Posterior cingulate gyrus (tissue), 11 donors: ENCODE data around the gene TTC12.

Source experiments
- DNase-seq, 10 donors: peaks; one replicate each; pipeline versions ENCODE4 v3.0.0 to v3.0.0-alpha.2; 2020 to 2021; ENCODE audit warnings: mixed read lengths in 3 of 10
- intact Hi-C: fragments of 100-400 bp; cut with DNase I; formaldehyde crosslinking; loops from one replicate; pipeline ENCODE4 v1.15.1; 2023

TTC12 gene

DNA sequence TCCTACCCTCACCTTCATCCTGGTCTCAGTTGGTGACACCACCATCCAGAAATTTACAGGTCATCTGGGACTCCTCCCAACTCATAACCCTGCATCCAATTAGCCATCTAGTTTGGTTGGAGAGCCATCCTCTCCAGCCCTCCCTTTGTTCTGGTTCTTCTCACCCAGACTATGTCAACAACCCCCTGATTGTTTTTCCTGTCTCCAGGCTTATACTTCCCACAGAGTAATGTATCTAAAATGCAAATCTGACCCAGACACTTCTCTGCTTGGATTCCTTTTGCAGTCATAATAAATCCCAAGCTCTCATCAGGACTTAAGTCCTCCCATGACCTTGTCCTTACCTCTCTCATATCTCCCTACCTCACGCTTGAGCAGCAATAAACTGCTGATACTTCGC is 3.0 kb downstream of the TTC12 start:
- DNase-seq = no peak
- intact Hi-C loops = no loop called here

- intact Hi-C loops = no loop called here
- no peak for DNase-seq
Measured at GRCh38 chr11:113319085-113319484, 4.7 kb downstream of the TTC12 start.

DNA sequence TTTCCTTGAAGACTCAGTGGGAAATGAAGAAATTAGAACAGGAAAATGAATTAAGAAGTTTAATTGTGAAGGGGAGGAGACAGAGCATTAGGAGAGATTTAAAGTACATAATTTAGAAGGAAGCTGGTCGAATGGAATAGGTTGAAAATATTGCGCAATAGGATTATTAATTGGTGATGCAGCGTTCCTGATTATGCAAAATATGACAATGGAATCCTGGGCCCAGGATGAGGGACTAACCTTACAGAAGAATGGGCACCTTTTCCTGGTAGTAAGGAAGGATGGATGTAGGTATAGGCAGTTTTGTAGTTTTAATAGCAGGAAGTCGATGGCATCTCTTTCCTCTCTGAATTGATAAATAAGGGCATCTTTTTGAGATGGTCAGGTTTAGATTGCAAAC is 7.8 kb downstream of the TTC12 start:
- intact Hi-C loops = no loop called here
- DNase-seq = no peak

DNA sequence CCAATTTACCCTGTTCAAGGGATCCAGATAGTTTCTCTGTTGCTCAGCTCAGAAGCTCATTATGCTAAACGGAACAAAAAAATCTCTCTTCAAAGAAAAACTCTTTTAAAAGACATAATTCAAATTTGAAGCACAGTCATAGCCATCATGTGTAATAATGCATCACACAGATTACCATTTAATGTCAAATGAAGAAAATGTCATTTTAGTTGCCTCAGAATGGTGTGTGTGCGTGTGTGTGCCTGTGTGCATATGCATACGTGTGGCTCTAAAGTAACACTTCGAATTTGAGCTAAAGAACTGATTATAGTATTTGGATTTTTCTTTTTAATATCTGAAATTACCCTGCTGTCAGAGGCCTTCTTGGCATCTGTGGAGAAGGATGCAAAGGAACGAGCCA is 9.9 kb downstream of the TTC12 start:
- no peak for DNase-seq
- intact Hi-C loops = no loop called here

DNA sequence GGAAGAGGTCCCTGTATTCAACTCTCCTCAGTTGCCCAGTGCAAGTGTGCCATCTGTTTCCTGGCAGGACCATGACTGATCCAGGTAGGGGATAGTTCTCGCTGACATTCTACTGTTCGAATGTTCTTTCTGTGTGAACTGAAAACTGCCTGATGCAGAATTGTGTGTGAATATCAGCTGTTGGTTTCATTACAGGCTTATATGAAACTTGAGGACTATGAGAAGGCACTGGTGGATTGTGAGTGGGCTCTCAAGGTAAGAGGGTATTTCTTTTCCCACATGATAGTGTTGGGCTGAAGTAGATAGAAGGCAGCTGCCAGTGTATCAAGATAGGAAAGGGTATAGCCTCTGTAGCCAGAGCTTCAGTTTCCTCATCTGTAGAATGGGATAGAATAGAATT is 15.3 kb downstream of the TTC12 start:
- intact Hi-C loops = no loop called here

DNA sequence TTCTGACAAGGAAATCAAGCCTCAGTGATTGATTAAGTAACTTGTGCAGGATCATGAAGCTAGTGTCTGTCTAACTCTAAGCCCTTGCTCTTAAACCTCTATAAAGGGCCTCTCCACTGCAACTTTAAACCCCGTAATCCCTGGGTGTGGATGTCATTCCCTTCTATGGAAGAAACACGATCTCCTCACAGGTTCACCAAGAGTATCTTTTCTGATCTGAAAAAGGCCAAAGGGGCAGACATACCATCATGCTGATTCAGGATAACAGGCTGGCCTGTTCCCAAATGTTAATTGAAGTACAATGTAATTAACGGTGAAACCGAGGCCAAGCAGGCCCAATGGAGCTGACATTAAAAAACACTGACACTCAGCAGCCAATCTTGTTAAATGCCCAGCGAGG is 17.1 kb downstream of the TTC12 start:
- intact Hi-C loops = no loop called here
- no peak for DNase-seq

More for the DNA sequence above, 15.3 kb downstream of the TTC12 start:
- no peak for DNase-seq

DNA sequence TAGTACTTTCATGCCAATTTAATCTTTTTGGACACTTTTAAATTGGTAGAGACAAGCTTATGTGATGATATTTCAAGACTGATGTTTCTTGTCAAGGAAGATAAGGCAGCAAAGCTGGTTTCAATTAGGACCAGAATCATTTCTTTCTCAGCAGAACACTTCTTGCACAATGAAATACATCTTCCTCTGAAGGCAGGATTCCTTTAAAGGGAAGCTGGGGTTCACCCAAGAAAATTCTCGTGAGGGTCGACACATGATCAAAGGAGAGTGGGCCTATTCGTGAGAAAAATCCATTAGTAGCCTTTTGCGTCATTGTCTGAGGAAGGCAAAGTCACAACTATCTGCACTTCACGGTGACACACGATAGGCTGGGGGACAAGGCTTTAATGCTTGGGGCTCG is 17.6 kb downstream of the TTC12 start:
- no peak for DNase-seq
- intact Hi-C loops = no loop called here

GRCh38 chr11:113332638-113333329 is 18.4 kb downstream of the TTC12 start:
- DNase-seq = no peak
- intact Hi-C loops = no loop called here

DNA sequence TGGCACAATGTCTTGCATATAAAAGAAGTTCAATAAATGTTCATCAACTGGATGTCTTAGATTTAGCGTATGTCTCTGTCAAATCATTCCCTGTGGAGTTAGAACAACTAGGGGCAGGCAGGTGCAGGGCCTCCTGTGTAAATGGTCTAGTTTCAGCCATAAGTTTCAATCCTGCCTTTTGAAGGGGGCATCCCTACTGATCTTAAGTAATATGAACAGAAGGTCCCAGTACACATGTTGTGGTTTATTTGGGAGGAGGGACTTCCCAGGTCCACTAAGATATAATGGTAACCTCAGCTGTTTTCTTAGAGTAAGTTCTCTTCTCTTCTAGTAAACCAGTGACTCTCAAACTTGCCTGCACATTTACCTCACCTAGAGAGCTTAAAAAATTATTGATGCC is 19.8 kb downstream of the TTC12 start:
- intact Hi-C loops = no loop called here
- no peak for DNase-seq

GRCh38 chr11:113338730-113339129 is 24.3 kb downstream of the TTC12 start:
- intact Hi-C loops = no loop called here
- DNase-seq = no peak

GRCh38 chr11:113339929-113340589 is 25.7 kb downstream of the TTC12 start:
- DNase-seq = no peak
- intact Hi-C loops = no loop called here

- peak in 1 of 10 donors; percentile 74 for DNase-seq
- intact Hi-C loops = no loop called here
Measured at GRCh38 chr11:113341388-113342165, 27.2 kb downstream of the TTC12 start.

DNA sequence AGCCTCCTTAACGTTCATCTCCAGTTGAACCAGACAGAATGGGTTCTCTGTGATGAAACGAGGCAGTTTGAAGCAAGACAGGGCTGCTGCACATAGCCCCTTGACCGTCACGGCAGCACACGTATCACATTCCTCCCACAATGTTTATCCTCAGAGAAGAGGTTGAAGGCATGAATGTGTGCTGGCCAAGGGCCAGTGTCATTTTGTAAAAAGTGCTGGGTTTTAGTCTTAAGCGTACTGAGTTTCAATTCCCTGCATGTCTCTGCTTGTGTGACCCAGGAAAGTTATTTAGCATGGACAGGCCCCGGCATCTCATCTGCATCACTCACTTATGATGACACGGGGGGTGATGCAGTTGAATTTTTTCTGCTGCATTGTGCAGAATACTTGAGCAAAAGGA is 31.6 kb downstream of the TTC12 start:
- DNase-seq = no peak
- intact Hi-C loops = no loop called here

GRCh38 chr11:113349528-113349927 is 35.1 kb downstream of the TTC12 start:
- DNase-seq = no peak
- intact Hi-C loops = no loop called here

DNA sequence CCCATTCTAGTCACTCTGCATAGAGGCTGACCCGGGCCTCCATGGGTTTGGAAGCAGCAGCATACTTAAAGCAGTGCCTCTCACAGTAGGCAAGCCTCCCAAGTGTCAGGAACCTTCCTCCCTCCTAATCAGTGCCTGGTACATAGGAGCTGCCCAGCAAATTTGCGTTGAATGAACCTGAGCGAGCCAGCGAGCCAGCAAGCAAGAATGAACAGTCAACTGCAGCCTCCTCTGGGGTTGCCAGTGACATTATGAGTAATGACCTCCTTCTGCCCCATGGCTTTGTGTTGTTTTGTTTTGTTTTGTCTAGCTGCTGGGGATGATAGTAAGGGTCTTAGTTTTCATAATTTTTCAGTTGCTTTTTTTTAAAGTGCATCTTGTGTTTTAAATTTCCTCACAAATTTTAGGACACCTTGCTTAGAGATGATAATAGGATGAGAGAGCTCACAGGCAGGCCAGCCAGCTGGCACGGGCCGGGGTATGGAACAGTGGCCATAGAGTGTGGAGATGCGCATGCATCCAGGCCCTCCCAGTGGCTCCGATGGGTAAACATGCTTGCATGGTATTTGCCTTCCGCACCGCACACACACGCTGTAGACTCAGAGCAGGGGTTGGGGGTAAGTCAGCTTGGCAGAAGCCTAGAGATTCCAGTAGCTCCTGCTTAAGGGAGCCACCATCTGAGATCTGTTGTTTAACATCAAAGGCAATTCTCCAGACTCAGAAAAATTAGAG is 36.1 kb downstream of the TTC12 start:
- peak in 1 of 10 donors; percentile 63 for DNase-seq
- intact Hi-C loops = no loop called here

GRCh38 chr11:113351068-113351450 is 36.7 kb downstream of the TTC12 start:
- intact Hi-C loops = no loop called here

GRCh38 chr11:113351480-113351879 is 37.1 kb downstream of the TTC12 start:
- intact Hi-C loops = no loop called here
- DNase-seq = no peak

More at GRCh38 chr11:113351068-113351450, 36.7 kb downstream of the TTC12 start:
- no peak for DNase-seq

GRCh38 chr11:113356203-113356602 is 41.8 kb downstream of the TTC12 start:
- intact Hi-C loops = no loop called here
- no peak for DNase-seq

- intact Hi-C loops = no loop called here
- no peak for DNase-seq
Measured at GRCh38 chr11:113363406-113363805, 49.0 kb downstream of the TTC12 start.

DNA sequence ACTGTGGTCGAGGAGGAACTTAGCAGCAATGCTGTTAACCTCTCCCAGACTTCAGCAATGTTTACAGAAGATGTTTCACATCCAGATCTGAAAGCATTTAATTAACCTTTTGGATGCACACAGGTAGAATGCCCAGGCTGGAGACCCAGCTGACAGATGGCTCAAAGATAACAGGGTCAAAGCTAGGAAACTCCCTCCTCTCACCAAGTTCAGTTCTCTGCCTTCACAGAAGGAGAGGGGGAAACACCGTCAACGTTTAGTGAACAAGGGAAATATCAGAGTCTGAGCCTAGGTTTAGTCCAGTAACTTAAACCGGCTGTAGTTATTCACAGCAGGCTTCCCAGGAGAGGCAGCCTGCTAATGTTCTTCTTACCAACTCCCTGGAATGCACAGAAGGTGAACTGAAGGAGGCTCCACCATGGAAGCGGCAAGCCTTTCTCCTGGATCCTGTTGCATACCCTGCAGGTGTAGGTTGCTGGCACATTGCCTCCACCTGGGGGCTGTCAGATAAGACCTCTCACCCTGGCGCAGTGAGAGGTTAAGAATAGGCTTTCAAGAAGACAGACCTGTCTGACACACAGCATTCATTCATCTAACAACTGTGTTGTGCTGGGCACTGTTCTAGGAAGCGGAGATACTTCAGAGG is 49.7 kb downstream of the TTC12 start:
- intact Hi-C loops = no loop called here
- DNase-seq = no peak
